RWPE2 (cell line): ENCODE results near the gene CFI.

Experiments used
- ATAC-seq: fragments of 200-7000 bp; cut with Tn5 transposase; 3 replicates; pipeline ENCODE4 v1.9.1; 2021; ENCODE audit warnings: low read depth
- DNase-seq: peaks from one replicate; pipeline ENCODE4 v3.0.0-alpha.2; 2020; ENCODE audit warnings: low spot score
- H3K27ac ChIP-seq: fragments of 450-650 bp; 2 replicates; pipeline ENCODE4 v1.5.1; 2017; ENCODE audit warnings: mild to moderate bottlenecking; ENCODE audit not compliant: poor library complexity, severe bottlenecking
- H3K27me3 ChIP-seq: fragments of 250-450 bp; sonication (Bioruptor Pico); 2 replicates; pipeline ENCODE4 v1.5.1; 2021; ENCODE audit warnings: mild to moderate bottlenecking, moderate library complexity; ENCODE audit not compliant: insufficient read depth, poor library complexity, severe bottlenecking
- H3K36me3 ChIP-seq: fragments of 250-450 bp; sonication (Bioruptor Pico); 2 replicates; pipeline ENCODE4 v1.5.1; 2020; ENCODE audit warnings: low read depth, mild to moderate bottlenecking, moderate library complexity
- H3K4me1 ChIP-seq: fragments of 250-450 bp; sonication (Bioruptor Pico); 2 replicates; pipeline ENCODE4 v1.5.1; 2021; ENCODE audit warnings: mild to moderate bottlenecking, moderate library complexity; ENCODE audit not compliant: insufficient read depth, poor library complexity, severe bottlenecking
- H3K4me3 ChIP-seq: fragments of 250-450 bp; sonication (Bioruptor Pico); 2 replicates; pipeline ENCODE4 v1.5.1; 2021; ENCODE audit warnings: mild to moderate bottlenecking, moderate library complexity; ENCODE audit not compliant: severe bottlenecking
- H3K9me3 ChIP-seq: fragments of 250-450 bp; sonication (Bioruptor Pico); 2 replicates; pipeline ENCODE4 v1.5.1; 2021; ENCODE audit warnings: mild to moderate bottlenecking, moderate library complexity; ENCODE audit not compliant: severe bottlenecking
- CTCF ChIP-seq: fragments of 450-650 bp; IDR thresholded peaks from one replicate; pipeline ENCODE4 v1.5.1; 2017; ENCODE audit warnings: mild to moderate bottlenecking, moderate library complexity; ENCODE audit not compliant: poor library complexity, severe bottlenecking

CFI gene

GRCh38 chr4:109703664-109704361, 98.0 kb downstream of the CFI start:
- H3K4me1 ChIP-seq: peaks cover 5% of the 10 kb centered on the region
- no peak for TF ChIP-seq CTCF
- ATAC-seq (peak; percentile 12; the same call in 1 of the 3 replicates), DNase-seq (no peak)
- H3K27me3 ChIP-seq: no peaks in the 10 kb centered on the region
- H3K9me3 ChIP-seq: no peaks in the 10 kb centered on the region
- H3K4me3 ChIP-seq: peak overlapping the region; percentile 58
- no peaks in the 10 kb centered on the region; the same call in 1 of the 2 replicates for H3K36me3 ChIP-seq
- peak overlapping the region; percentile 50 for H3K27ac ChIP-seq

GRCh38 chr4:109702950-109703663, 98.7 kb downstream of the CFI start, which contains the start of gene CASP6:
TSS of gene CASP6 (minus strand) at chr4:109703445. CDS start at chr4:109703395, 50 bp downstream.
- H3K27ac ChIP-seq: peak within 1 kb of the TSS; percentile 50
- no peaks in the 10 kb centered on the region; the same call in 1 of the 2 replicates for H3K36me3 ChIP-seq
- peak; percentile 59 for TF ChIP-seq CTCF
- peak within 1 kb of the TSS; percentile 58 for H3K4me3 ChIP-seq
- ATAC-seq (peak; percentile 80), DNase-seq (peak; percentile 69)
- H3K4me1 ChIP-seq: peaks cover 5% of the 10 kb centered on the region
- no peaks in the 10 kb centered on the region for H3K27me3 ChIP-seq
- no peaks in the 10 kb centered on the region for H3K9me3 ChIP-seq

DNA sequence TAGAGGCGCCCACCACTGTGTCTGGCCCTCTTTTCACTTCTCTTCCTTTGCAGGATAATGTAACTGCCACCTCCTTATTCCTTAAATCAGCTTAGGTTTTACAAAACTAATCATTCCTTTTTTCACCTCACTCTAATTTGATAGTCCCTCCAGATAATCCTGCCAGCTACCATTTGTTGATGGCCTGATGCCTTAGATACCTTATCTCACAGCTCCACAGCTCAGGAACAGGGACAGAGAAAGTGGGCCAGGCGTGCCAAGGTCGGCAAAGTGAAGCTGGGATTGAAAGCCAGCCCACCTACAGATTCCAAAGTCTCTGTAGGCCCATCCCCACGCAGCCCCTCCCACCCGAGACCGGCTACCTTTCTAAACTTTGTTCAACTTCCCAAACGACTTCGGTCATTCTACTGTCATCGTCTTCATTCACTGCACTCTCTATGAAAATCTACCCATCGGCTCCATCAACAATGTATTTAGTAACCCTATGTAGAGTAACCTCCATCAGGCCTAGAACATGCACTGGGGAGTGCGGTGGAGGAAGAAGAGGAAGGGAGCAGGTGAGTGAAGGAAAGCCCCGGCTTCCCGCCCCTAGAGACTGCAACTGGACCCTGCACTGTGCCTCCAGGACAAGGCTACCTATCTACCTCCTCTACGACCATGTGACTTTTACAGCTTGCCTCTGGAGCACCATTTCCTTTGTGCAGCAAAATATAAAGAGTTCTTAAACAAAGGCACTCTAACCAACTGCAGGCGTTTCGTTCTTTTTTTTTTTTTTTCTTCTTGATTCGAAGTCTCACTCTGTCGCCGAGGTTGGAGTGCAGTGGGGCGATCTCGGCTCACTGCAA, 100.0 kb downstream of the CFI start:
- no peak for ATAC-seq
- no peak for TF ChIP-seq CTCF
- Histone ChIP-seq H3K9me3 (no peaks in the 10 kb centered on the region), H3K27me3 (no peaks in the 10 kb centered on the region), H3K4me3 (peak overlapping the region; percentile 58), H3K36me3 (peaks cover 5% of the 10 kb centered on the region; the same call in 1 of the 2 replicates), H3K27ac (no peak overlapping the region), H3K4me1 (peaks cover 5% of the 10 kb centered on the region)
- DNase-seq: no peak

- Histone ChIP-seq H3K36me3 (peaks cover 5% of the 10 kb centered on the region; the same call in 1 of the 2 replicates), H3K4me1 (peaks cover 5% of the 10 kb centered on the region), H3K27ac (no peak overlapping the region), H3K27me3 (no peaks in the 10 kb centered on the region), H3K9me3 (no peaks in the 10 kb centered on the region), H3K4me3 (no peak overlapping the region)
- no peak for DNase-seq
- no peak for TF ChIP-seq CTCF
- ATAC-seq: no peak
Observed at GRCh38 chr4:109699553-109700225, 102.1 kb downstream of the CFI start.
